SK-N-SH treated with all-trans-retinoic acid at 6 μM for 48 hours (cell line): ENCODE measurements around the gene RAET1L.

Experiments
- ATAC-seq: fragments of 200-7000 bp; cut with Tn5 transposase; 3 replicates; pipeline ENCODE4 v1.9.1; 2020; ENCODE audit warnings: mild to moderate bottlenecking, moderate library complexity
- ARNTL ChIP-seq: fragments of 450-650 bp; formaldehyde crosslinking; IDR thresholded peaks from 2 replicates; pipeline ENCODE4 v1.5.0; 2020; ENCODE audit warnings: low read depth, mild to moderate bottlenecking, moderate library complexity, borderline replicate concordance
- ISL1 ChIP-seq: fragments of 250-450 bp; sonication (Bioruptor Pico); IDR thresholded peaks from 2 replicates; pipeline ENCODE4 v2.1.2; 2022; ENCODE audit warnings: mild to moderate bottlenecking, moderate library complexity
- OSR1 ChIP-seq: fragments of 250-450 bp; sonication (Bioruptor Pico); IDR thresholded peaks from 2 replicates; pipeline ENCODE4 v1.8.0; 2022; ENCODE audit warnings: moderate library complexity, mild to moderate bottlenecking, inconsistent platforms
- PPARA ChIP-seq: fragments of 250-450 bp; sonication (Bioruptor Pico); IDR thresholded peaks from 2 replicates; pipeline ENCODE4 v1.5.0; 2020; ENCODE audit warnings: mild to moderate bottlenecking, borderline replicate concordance
- RARB ChIP-seq: fragments of 250-450 bp; sonication (Bioruptor Pico); IDR thresholded peaks from 2 replicates; pipeline ENCODE4 v1.8.0; 2021; ENCODE audit warnings: mild to moderate bottlenecking, moderate library complexity
- SNAI2 ChIP-seq: fragments of 250-450 bp; sonication (Bioruptor Pico); IDR thresholded peaks from 2 replicates; pipeline ENCODE4 v1.5.0; 2020; ENCODE audit warnings: mild to moderate bottlenecking, moderate library complexity
- TCF4 ChIP-seq: fragments of 250-450 bp; sonication (Bioruptor Pico); IDR thresholded peaks from 2 replicates; pipeline ENCODE4 v1.8.0; 2021; ENCODE audit warnings: mild to moderate bottlenecking, moderate library complexity, borderline replicate concordance
- TOX ChIP-seq: fragments of 250-450 bp; sonication (Bioruptor Pico); IDR thresholded peaks from 2 replicates; pipeline ENCODE4 v1.8.0; 2021; ENCODE audit warnings: mild to moderate bottlenecking, moderate library complexity, borderline replicate concordance
- TSHZ2 ChIP-seq: fragments of 250-450 bp; sonication (Bioruptor Pico); IDR thresholded peaks from 2 replicates; pipeline ENCODE4 v1.5.0; 2020; ENCODE audit warnings: mild to moderate bottlenecking, moderate library complexity
- ZC3H10 ChIP-seq: fragments of 250-450 bp; sonication (Bioruptor Pico); IDR thresholded peaks from 2 replicates; pipeline ENCODE4 v1.5.1; 2021; ENCODE audit warnings: mild to moderate bottlenecking, moderate library complexity
- ZFP3 ChIP-seq: fragments of 250-450 bp; sonication (Bioruptor Pico); IDR thresholded peaks from 2 replicates; pipeline ENCODE4 v1.5.0; 2020; ENCODE audit warnings: mild to moderate bottlenecking, moderate library complexity
- ZFP30 ChIP-seq: fragments of 450-650 bp; formaldehyde crosslinking; IDR thresholded peaks from 2 replicates; pipeline ENCODE4 v1.5.0; 2022; ENCODE audit warnings: mild to moderate bottlenecking, moderate library complexity
- ZNF70 ChIP-seq: fragments of 450-650 bp; formaldehyde crosslinking; IDR thresholded peaks from 2 replicates; pipeline ENCODE4 v1.5.0; 2020; ENCODE audit warnings: mild to moderate bottlenecking, moderate library complexity
- ZNF8 ChIP-seq: fragments of 450-650 bp; formaldehyde crosslinking; IDR thresholded peaks from 2 replicates; pipeline ENCODE4 v1.5.0; 2020; ENCODE audit warnings: mild to moderate bottlenecking, moderate library complexity
- TF ChIP-seq, protein P1 (sequence below): fragments of 250-450 bp; sonication (Bioruptor Pico); IDR thresholded peaks from 2 replicates; pipeline ENCODE4 v1.8.0; 2021; ENCODE audit warnings: low read depth, mild to moderate bottlenecking, moderate library complexity, borderline replicate concordance
- TF ChIP-seq, protein P2 (sequence below): fragments of 250-450 bp; sonication (Bioruptor Pico); IDR thresholded peaks from 2 replicates; pipeline ENCODE4 v1.5.1; 2021; ENCODE audit warnings: mild to moderate bottlenecking, moderate library complexity
- TF ChIP-seq, protein P3 (sequence below): fragments of 250-450 bp; sonication (Bioruptor Pico); IDR thresholded peaks from 2 replicates; pipeline ENCODE4 v1.5.1; 2020; ENCODE audit warnings: low read depth, mild to moderate bottlenecking, moderate library complexity

Gene RAET1L

DNA sequence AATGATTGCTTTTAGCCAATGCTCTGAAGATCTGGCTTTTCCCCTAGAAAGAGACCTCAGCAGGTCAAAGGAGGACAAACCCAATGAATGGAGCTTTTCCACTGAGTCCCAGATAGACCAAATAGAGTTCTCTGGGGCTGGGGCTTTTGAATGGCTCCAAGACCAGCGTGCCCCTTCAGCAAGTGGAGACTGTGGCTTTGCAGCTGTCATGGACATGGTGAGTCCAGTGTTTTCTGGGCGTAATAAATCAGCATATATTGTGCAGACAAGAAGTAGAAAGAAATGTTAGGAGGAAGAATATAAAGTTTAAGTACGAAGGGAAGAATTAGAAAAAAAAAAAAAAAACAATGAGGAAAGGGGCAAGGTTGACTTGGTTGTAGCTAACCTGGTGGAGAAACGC lies 33.5 kb downstream of the RAET1L start:
- TF ChIP-seq ZFP30 (CRISPR knock-in tag) (no peak), PPARA (no peak), OSR1 (CRISPR knock-in tag) (no peak), ZNF8 (CRISPR knock-in tag) (no peak), TOX (no peak), ZFP3 (CRISPR knock-in tag) (no peak), RARB (no peak), TSHZ2 (CRISPR knock-in tag) (no peak), ARNTL (CRISPR knock-in tag) (no peak), ISL1 (CRISPR knock-in tag) (no peak), TCF4 (no peak), SNAI2 (CRISPR knock-in tag) (no peak)
- TF ChIP-seq, protein P1, sequence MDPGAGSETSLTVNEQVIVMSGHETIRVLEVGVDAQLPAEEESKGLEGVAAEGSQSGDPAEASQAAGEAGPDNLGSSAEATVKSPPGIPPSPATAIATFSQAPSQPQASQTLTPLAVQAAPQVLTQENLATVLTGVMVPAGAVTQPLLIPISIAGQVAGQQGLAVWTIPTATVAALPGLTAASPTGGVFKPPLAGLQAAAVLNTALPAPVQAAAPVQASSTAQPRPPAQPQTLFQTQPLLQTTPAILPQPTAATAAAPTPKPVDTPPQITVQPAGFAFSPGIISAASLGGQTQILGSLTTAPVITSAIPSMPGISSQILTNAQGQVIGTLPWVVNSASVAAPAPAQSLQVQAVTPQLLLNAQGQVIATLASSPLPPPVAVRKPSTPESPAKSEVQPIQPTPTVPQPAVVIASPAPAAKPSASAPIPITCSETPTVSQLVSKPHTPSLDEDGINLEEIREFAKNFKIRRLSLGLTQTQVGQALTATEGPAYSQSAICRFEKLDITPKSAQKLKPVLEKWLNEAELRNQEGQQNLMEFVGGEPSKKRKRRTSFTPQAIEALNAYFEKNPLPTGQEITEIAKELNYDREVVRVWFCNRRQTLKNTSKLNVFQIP (CRISPR knock-in tag) = no peak
- TF ChIP-seq, protein P2, sequence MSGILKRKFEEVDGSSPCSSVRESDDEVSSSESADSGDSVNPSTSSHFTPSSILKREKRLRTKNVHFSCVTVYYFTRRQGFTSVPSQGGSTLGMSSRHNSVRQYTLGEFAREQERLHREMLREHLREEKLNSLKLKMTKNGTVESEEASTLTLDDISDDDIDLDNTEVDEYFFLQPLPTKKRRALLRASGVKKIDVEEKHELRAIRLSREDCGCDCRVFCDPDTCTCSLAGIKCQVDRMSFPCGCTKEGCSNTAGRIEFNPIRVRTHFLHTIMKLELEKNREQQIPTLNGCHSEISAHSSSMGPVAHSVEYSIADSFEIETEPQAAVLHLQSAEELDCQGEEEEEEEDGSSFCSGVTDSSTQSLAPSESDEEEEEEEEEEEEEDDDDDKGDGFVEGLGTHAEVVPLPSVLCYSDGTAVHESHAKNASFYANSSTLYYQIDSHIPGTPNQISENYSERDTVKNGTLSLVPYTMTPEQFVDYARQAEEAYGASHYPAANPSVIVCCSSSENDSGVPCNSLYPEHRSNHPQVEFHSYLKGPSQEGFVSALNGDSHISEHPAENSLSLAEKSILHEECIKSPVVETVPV (CRISPR knock-in tag) = no peak

DNA sequence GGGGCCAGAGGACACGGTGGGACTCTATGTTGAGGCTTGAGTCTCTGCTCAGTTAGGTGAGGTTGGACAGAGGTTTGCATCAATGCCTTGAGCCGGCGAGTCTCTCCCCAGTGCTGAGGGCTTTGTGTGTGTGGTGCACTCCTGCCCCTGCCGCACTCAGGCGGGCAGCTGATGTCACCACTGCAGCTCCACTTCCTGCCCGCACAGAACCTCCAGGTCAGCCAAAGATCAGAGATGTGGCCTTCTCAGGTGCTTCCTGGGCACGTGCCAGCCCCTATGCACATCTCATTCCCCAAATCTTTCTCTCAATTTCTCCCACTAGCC lies 33.9 kb downstream of the RAET1L start:
- ATAC-seq = 0 out of 3 replicates have a peak, but pooled peaks have one; percentile 31

More for the DNA sequence above, 33.5 kb downstream of the RAET1L start:
- no peak for ATAC-seq

DNA sequence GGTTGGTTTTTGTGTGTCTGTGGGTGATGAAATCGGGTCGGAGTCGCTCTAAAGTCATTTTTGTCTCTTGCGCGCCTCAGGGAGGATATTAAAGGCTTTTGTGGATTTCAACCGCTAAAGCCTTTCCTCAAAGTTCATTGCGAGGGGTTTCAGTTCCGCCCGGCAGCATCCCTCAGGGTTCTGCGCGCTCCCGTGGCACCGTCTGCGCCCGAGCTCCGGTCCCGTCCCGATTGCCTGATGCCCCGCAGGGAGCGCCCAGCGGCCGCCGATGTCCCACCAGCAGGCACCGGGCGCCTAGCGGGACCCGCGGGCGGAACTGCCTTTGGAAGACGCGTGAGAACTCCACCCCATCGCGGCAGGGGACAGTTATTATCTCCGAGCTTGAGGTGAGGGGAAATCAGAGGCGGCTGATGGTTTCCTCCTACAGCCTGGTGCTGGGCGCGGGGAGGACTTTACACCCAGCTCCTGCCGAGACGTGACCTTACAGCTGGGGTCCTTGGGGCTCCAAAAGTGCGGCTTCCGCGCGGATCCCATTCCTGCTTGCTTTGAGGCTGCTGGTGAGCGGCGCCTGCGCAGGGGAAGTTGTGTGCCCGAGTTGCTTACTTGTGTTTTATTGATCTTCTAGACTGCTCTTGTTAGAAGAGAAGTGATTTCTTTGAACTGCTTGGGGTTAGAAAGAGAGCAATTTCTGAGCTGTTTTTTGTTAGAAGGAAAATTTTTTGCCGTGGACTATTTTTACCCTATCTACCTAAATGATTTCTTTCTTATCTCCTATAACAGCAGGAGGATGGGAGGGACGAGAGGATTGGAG lies 34.5 kb downstream of the RAET1L start:
- ATAC-seq = peak; percentile 41
- no peak for TF ChIP-seq TOX
- no peak for TF ChIP-seq ZFP3 (CRISPR knock-in tag)
- TF ChIP-seq, protein P3, sequence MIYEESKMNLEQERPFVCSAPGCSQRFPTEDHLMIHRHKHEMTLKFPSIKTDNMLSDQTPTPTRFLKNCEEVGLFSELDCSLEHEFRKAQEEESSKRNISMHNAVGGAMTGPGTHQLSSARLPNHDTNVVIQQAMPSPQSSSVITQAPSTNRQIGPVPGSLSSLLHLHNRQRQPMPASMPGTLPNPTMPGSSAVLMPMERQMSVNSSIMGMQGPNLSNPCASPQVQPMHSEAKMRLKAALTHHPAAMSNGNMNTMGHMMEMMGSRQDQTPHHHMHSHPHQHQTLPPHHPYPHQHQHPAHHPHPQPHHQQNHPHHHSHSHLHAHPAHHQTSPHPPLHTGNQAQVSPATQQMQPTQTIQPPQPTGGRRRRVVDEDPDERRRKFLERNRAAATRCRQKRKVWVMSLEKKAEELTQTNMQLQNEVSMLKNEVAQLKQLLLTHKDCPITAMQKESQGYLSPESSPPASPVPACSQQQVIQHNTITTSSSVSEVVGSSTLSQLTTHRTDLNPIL = no peak
- no peak for TF ChIP-seq SNAI2 (CRISPR knock-in tag)

DNA sequence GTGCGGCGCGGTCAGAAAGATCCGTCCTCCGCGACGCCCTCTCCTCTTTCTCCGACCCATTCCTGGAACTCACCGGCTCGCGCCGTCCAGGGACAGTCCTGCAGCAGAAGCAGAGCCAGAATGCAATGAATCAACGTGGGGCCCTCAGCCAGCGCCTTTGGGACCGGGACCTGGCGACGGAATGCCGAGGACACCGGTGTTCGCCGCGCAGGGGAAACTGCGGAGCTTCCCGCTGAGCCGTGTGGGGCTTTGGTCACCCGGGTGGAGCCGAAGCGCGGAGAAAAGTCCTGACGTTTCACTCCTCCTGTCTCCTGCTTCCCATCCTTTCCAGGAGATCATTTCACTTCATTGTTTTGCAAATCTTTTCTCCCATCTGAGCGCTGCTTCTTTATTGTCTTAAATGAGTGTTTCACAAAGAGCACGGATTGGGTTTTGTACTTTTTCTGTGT lies 35.1 kb downstream of the RAET1L start:
- TF ChIP-seq, protein P1 (CRISPR knock-in tag) = no peak
- TF ChIP-seq ZFP3 (CRISPR knock-in tag) (no peak), RARB (no peak), ZFP30 (CRISPR knock-in tag) (no peak), ZNF70 (CRISPR knock-in tag) (no peak), ZC3H10 (no peak), TOX (no peak)
- ATAC-seq = peak; percentile 39
